Prostate gland (tissue), 2 donors: Measurements from ENCODE around the gene KLK7. TPM values are rescaled to one million over a fixed set of nuclear protein-coding genes. Genes with fewer than 3 reads are reported as not detected.
"Not testable (repeated sequence)": the region's sequence is repeated elsewhere in the genome, so short reads cannot be mapped to it uniquely, and the experiment has no call there.

Experiments used
- DNase-seq: peaks from one replicate; pipeline ENCODE4 v3.0.0-alpha.2; 2019; ENCODE audit warnings: low spot score
- H3K27ac ChIP-seq, 2 donors: fragments of 200-600 bp; sonication (generic); 2 replicates each; pipeline ENCODE4 v1.5.1; 2017 to 2019
- H3K27me3 ChIP-seq: fragments of 200-600 bp; sonication (generic); replicated peaks from 2 replicates; pipeline ENCODE4 v1.5.1; 2019; ENCODE audit not compliant: insufficient read depth
- H3K36me3 ChIP-seq, 2 donors: fragments of 200-600 bp; sonication (generic); 1 replicate in 1 of 2; 2 replicates in 1 of 2; pipeline versions ENCODE4 v1.5.1 to v1.8.1; 2017 to 2019
- H3K4me1 ChIP-seq: fragments of 200-600 bp; sonication (generic); replicated peaks from 2 replicates; pipeline ENCODE4 v1.5.1; 2019
- H3K4me3 ChIP-seq, 2 donors: fragments of 200-600 bp; sonication (generic); 2 replicates each; pipeline ENCODE4 v1.5.1; 2017 to 2019
- H3K9me3 ChIP-seq: fragments of 200-600 bp; sonication (generic); 2 replicates; pipeline ENCODE4 v1.5.1; 2017
- POLR2A ChIP-seq: fragments of 450-650 bp; IDR thresholded peaks from one replicate; pipeline ENCODE4 v1.6.1; 2016; ENCODE audit warnings: antibody characterized with exemption, mild to moderate bottlenecking
- POLR2AphosphoS5 ChIP-seq: sonication (generic); formaldehyde crosslinking; IDR thresholded peaks from one replicate; pipeline ENCODE4 v1.6.1; 2017; ENCODE audit warnings: antibody characterized with exemption
- WGBS: methylation state at CpG from one replicate; pipeline ENCODE4 v1.1.5; 2018; 5-methylcytosine and 5-hydroxymethylcytosine counted together
- intact Hi-C: fragments of 100-400 bp; cut with DNase I; formaldehyde crosslinking; loops from one replicate; pipeline ENCODE4 v1.14.2; 2022
- total RNA-seq, 2 donors: library from RNA; depleted of rRNA; stranded (reverse); fragments of >200 nt; gene quantifications; one replicate each; pipeline ENCODE4 v1.1.0, GENCODE V29; 2016
- TF ChIP-seq, protein P1 (sequence below), 4 experiments: fragments of 200-600 bp in 2 of 4; fragments of 450-650 bp in 2 of 4; sonication (generic) in 2 of 4; IDR thresholded peaks; 1 replicate in 3 of 4; 2 replicates in 1 of 4; pipeline ENCODE4 v1.5.1; 2016 to 2019; ENCODE audit warnings: antibody characterized with exemption in 4 of 4, mild to moderate bottlenecking in 2 of 4, moderate library complexity in 2 of 4

KLK7 gene
- total RNA-seq, 2 donors from 2014 or later, result 0.68 to 1.2 TPM

DNA sequence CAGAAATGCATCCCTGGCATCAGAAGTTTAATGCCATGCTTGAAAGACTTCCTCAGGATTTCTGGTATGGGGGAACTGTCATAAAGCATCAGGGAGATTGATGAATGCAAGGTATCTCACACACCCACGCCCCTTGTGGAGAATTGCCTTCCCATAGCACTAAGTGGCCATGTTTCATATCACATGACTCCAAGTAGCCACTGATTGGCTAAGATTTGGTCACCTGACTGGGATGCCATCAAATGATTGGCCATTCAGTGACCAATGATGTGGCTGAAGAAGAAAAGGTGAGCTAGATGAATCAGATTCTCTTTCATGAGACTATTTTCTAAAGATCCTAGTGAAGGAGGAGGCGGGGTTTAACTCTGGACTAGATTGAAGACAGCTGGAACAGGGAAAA is 10.4 kb upstream of the KLK7 start:
- no peak for DNase-seq
- intact Hi-C loops, result no loop called here
- Histone ChIP-seq H3K27ac (no peak overlapping the region), H3K36me3 (no peaks in the 10 kb centered on the region), H3K9me3 (no peaks in the 10 kb centered on the region), H3K4me3 (no peak overlapping the region), H3K27me3 (no peaks in the 10 kb centered on the region), H3K4me1 (no peaks in the 10 kb centered on the region)
- TF ChIP-seq, protein P1, sequence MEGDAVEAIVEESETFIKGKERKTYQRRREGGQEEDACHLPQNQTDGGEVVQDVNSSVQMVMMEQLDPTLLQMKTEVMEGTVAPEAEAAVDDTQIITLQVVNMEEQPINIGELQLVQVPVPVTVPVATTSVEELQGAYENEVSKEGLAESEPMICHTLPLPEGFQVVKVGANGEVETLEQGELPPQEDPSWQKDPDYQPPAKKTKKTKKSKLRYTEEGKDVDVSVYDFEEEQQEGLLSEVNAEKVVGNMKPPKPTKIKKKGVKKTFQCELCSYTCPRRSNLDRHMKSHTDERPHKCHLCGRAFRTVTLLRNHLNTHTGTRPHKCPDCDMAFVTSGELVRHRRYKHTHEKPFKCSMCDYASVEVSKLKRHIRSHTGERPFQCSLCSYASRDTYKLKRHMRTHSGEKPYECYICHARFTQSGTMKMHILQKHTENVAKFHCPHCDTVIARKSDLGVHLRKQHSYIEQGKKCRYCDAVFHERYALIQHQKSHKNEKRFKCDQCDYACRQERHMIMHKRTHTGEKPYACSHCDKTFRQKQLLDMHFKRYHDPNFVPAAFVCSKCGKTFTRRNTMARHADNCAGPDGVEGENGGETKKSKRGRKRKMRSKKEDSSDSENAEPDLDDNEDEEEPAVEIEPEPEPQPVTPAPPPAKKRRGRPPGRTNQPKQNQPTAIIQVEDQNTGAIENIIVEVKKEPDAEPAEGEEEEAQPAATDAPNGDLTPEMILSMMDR (IDR thresholded peaks at IDR 0.05), result no peak
- TF ChIP-seq POLR2A (no peak), POLR2AphosphoS5 (no peak)
- 78% methylated on average over 2 of the region's 2 CpGs for WGBS

DNA sequence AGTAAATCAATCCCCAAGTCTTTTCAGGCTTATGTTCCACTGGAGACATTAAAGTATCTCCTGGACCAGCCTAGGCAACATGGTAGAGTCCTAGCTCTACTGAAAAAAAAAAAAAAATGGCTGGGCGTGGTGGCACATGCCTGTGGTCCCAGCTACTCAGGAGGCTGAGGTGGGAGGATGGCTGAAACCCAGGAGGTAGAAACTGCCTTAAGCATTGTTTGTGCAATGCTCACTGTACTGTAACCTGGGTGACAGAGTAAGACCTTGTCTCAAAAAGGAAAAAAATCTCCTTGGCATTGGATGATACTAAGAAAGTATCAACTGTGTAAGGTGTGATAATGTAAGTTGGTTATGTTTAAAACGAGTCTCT is 8.9 kb upstream of the KLK7 start:
- DNase-seq, result no peak
- TF ChIP-seq POLR2A, result no peak
- TF ChIP-seq, protein P1 (IDR thresholded peaks at IDR 0.05), result no peak
- TF ChIP-seq POLR2AphosphoS5, result no peak
- intact Hi-C loops, result no loop called here
- Histone ChIP-seq H3K9me3 (no peaks in the 10 kb centered on the region), H3K27ac (no peak overlapping the region), H3K36me3 (no peaks in the 10 kb centered on the region), H3K4me1 (no peaks in the 10 kb centered on the region), H3K27me3 (no peaks in the 10 kb centered on the region), H3K4me3 (no peak overlapping the region)
- WGBS, result 53% methylated on average over 2 of the region's 2 CpGs

DNA sequence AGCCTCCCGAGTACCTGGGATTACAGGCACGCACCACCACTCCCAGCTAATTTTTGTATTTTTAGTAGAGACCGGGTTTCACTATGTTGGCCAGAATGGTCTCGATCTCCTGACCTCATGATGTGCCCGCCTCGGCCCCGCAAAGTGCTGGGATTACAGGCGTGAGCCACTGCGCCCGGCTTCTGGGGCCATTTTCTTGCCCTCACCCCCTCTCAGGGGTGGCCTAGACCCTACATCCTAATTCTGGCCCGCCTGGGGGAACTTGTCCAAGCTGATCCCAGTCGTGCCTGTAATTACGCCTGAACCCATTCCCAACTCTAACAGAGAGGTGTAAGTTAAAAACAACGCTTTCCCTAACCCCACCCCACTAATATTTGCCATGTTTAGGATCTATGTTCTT is 699 bp upstream of the KLK7 start:
- 83% methylated on average over 14 of the region's 14 CpGs for WGBS
- H3K4me1 ChIP-seq, H3K4me3 ChIP-seq, H3K27me3 ChIP-seq, intact Hi-C loops, H3K36me3 ChIP-seq, H3K27ac ChIP-seq, DNase-seq, H3K9me3 ChIP-seq: not testable (repeated sequence)

DNA sequence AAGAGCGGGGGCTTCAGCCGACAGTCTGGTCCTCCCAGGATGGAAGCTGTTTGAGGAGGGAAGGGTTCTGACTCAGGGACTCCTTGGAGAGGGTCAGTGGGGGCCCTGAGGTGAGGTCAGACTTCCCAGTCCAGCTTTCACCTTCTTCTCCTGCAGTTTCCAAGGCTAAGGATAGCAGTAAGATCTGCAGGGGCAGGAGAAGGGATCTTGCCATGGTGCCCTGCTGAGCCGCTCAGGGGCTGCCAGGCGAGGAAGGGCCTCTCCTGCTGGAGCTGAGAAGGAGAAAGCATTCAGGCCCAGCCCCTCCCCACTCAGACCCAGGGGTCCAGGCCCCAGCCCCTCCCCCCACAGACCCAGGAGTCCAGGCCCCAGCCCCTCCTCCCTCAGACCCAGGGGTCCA is 1.5 kb downstream of the KLK7 start:
- H3K36me3 ChIP-seq, result no peaks in the 10 kb centered on the region
- intact Hi-C loops, result no loop called here
- no peaks in the 10 kb centered on the region for H3K9me3 ChIP-seq
- H3K4me1 ChIP-seq, result no peaks in the 10 kb centered on the region
- no peak for TF ChIP-seq POLR2A
- no peak for TF ChIP-seq POLR2AphosphoS5
- TF ChIP-seq, protein P1 (IDR thresholded peaks at IDR 0.05), result no peak
- no peak for DNase-seq
- WGBS, result 80% methylated on average over 4 of the region's 4 CpGs
- no peak overlapping the region for H3K4me3 ChIP-seq
- H3K27ac ChIP-seq, result no peak overlapping the region
- H3K27me3 ChIP-seq, result no peaks in the 10 kb centered on the region

DNA sequence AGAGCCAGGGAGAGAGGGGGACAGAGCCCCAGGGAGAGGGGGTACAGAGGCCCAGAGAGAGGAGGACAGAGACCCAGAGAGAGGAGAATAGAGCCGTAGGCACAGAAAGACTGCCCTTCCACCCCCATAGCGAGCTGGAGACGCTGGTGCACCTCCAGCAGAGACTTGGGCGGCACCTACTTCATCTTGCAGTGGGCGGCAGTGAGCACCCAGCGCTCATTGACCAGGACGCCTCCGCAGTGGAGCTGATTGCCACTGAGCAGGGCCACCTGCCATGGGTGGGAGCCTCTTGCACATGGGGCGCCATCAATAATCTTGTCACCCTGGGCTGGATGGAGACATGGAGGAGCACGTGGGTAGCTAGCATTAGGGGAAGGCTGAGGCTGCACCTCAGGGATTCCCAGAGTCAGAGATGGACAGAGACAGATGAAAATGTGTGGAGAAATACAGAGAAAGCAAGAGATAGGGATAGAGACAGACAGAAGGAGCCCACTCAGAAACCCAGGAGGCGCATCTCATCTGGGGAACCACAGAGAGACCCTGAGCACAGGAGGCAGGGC is 2.0 kb downstream of the KLK7 start:
- DNase-seq, result no peak
- no peaks in the 10 kb centered on the region for H3K4me1 ChIP-seq
- H3K4me3 ChIP-seq, result no peak overlapping the region
- H3K27ac ChIP-seq, result no peak overlapping the region
- no peaks in the 10 kb centered on the region for H3K27me3 ChIP-seq
- TF ChIP-seq POLR2AphosphoS5 (no peak), POLR2A (no peak)
- TF ChIP-seq, protein P1 (IDR thresholded peaks at IDR 0.05), result no peak
- WGBS, result 52% methylated on average over 11 of the region's 11 CpGs
- no peaks in the 10 kb centered on the region for H3K9me3 ChIP-seq
- intact Hi-C loops, result no loop called here
- no peaks in the 10 kb centered on the region for H3K36me3 ChIP-seq
